CD4-positive, CD25-positive, alpha-beta regulatory T cell (primary cell): Measurements from ENCODE around the gene PITPNM2. TPM values are rescaled to one million over a fixed set of nuclear protein-coding genes. Genes with fewer than 3 reads are reported as not detected.

ENCODE experiments used
- ATAC-seq, 2 donors: fragments of 150-1000 bp; cut with Tn5 transposase; one replicate each; pipeline ENCODE4 v1.10.0; 2021; ENCODE audit warnings: low read depth in 2 of 2, moderate number of reproducible peaks in 2 of 2, moderate library complexity in 1 of 2
- DNase-seq, 3 donors: peaks; one replicate each; pipeline versions ENCODE4 v3.0.0 to v3.0.0-alpha.2; 2012 to 2022; ENCODE audit warnings: mixed read lengths in 1 of 3
- H3K27ac ChIP-seq: one replicate; pipeline ENCODE4 v1.7.0; 2013; ENCODE audit warnings: mild to moderate bottlenecking, low read length; ENCODE audit not compliant: insufficient read depth, poor library complexity, severe bottlenecking
- H3K27me3 ChIP-seq: one replicate; pipeline ENCODE4 v1.7.0; 2013; ENCODE audit warnings: low read length; ENCODE audit not compliant: control insufficient read depth, insufficient read depth
- H3K36me3 ChIP-seq: one replicate; pipeline ENCODE4 v1.7.0; 2013; ENCODE audit warnings: mild to moderate bottlenecking, low read length, moderate library complexity; ENCODE audit not compliant: control insufficient read depth, insufficient read depth
- H3K4me1 ChIP-seq: 2 replicates; pipeline ENCODE4 v1.7.0; 2013; ENCODE audit warnings: mild to moderate bottlenecking, low read length; ENCODE audit not compliant: insufficient read depth, control insufficient read depth, poor library complexity, severe bottlenecking
- H3K4me3 ChIP-seq: one replicate; pipeline ENCODE4 v1.7.0; 2013; ENCODE audit warnings: low read depth, mild to moderate bottlenecking, low read length, moderate library complexity
- H3K9me3 ChIP-seq, 2 experiments: 1 replicate in 1 of 2; 2 replicates in 1 of 2; pipeline ENCODE4 v1.7.0; 2013; ENCODE audit warnings: low read length in 2 of 2, mild to moderate bottlenecking in 1 of 2, moderate library complexity in 1 of 2; ENCODE audit not compliant: control insufficient read depth in 2 of 2
- H3K27ac Mint-ChIP-seq, 3 donors: one replicate each; pipeline ENCODE4 v1.8.0; 2020 to 2022; ENCODE audit warnings: mild to moderate bottlenecking in 3 of 3, mixed read lengths in 3 of 3, moderate library complexity in 2 of 3
- H3K27me3 Mint-ChIP-seq: one replicate; pipeline ENCODE4 v1.8.0; 2022; ENCODE audit warnings: mild to moderate bottlenecking, mixed read lengths
- H3K36me3 Mint-ChIP-seq: one replicate; pipeline ENCODE4 v1.8.0; 2020; ENCODE audit warnings: mixed read lengths
- H3K4me1 Mint-ChIP-seq, 4 donors: one replicate each; pipeline ENCODE4 v1.8.0; 2020 to 2022; ENCODE audit warnings: mixed read lengths in 4 of 4, mild to moderate bottlenecking in 1 of 4
- H3K4me3 Mint-ChIP-seq, 4 donors: one replicate each; pipeline ENCODE4 v1.8.0; 2020 to 2022; ENCODE audit warnings: mild to moderate bottlenecking in 4 of 4, mixed read lengths in 4 of 4, moderate library complexity in 3 of 4
- H3K9me3 Mint-ChIP-seq, 7 donors: one replicate each; pipeline ENCODE4 v1.8.0; 2020 to 2022; ENCODE audit warnings: mixed read lengths in 7 of 7, mild to moderate bottlenecking in 3 of 7, moderate library complexity in 2 of 7
- polyA plus RNA-seq, 4 donors: library from polyadenylated mRNA; unstranded; fragments of 300-500 nt; fragmentation: Illumina TruSeq; gene quantifications; one replicate each; pipeline ENCODE4 v1.2.3, GENCODE V29; 2021
- total RNA-seq: library from RNA; stranded (reverse); gene quantifications from one replicate; pipeline ENCODE4 v1.2.3, GENCODE V29; 2022

PITPNM2 gene
- total and polyA plus RNA-seq, 5 donors from 2014 or later: 2.2 to 57.2 (median 4.0) TPM

DNA sequence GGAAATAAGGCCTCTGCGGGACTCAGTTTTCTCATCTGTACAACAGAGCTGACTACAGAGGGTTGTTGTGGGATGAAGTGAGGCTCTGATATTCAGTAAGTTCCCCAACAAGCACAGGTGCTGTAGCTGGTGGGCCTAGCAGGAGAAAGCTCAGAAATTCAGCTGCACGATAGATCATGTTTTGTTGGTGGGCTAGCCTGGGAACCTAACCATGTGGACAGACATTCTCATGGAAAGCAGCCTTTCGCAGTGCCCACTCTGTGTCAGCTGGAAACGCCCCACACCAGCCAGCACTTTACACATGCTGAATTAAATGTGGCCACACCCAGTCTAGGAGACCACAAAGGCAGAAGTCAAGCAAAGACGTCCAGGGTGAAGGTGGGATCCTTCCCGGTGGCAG is 16.1 kb downstream of the PITPNM2 start:
- Mint-ChIP-seq H3K27me3 (no peaks in the 10 kb centered on the region), H3K4me1 (peaks cover 6 to 69% (median 49%) of the 10 kb centered on the region in 4 donors), H3K36me3 (peaks cover 12% of the 10 kb centered on the region), H3K27ac (peak overlapping the region; percentile 35 to 78 (median 67)), H3K9me3 (no peaks in the 10 kb centered on the region), H3K4me3 (no peak overlapping the region)
- peaks cover 6% of the 10 kb centered on the region for H3K36me3 ChIP-seq
- peaks cover 34% of the 10 kb centered on the region for H3K4me1 ChIP-seq
- no peak overlapping the region for H3K4me3 ChIP-seq
- DNase-seq (no peak), ATAC-seq (no peak)
- H3K27me3 ChIP-seq: no peaks in the 10 kb centered on the region
- H3K9me3 ChIP-seq: no peaks in the 10 kb centered on the region
- peak overlapping the region; percentile 8 for H3K27ac ChIP-seq

DNA sequence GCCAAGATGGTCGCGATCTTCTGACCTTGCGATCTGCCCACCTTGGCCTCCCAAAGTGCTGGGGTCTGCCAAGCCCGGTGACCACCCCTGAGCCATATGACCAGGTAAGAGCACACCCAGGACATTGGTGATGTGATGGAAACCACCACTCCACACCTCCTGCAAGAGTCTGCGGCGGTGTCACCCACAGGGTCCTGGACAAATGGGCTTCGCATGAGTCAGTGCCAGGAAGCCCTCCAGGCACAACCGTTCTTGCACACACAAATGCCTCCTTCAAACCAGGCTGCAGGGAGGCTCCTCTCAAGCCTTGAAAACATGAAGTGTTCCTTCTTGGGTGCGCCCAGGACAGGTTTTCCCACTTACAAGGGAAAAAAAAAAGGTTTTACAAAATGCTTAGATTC is 16.6 kb downstream of the PITPNM2 start:
- Mint-ChIP-seq H3K27ac (peak overlapping the region in 2 of 3 donors; percentile 11 to 67), H3K27me3 (no peaks in the 10 kb centered on the region), H3K4me1 (peaks cover 6 to 67% (median 47%) of the 10 kb centered on the region in 4 donors), H3K36me3 (peaks cover 12% of the 10 kb centered on the region), H3K9me3 (no peaks in the 10 kb centered on the region), H3K4me3 (no peak overlapping the region)
- Histone ChIP-seq H3K27me3 (no peaks in the 10 kb centered on the region), H3K9me3 (no peaks in the 10 kb centered on the region), H3K4me1 (peaks cover 30% of the 10 kb centered on the region), H3K36me3 (peaks cover 6% of the 10 kb centered on the region), H3K4me3 (no peak overlapping the region), H3K27ac (no peak overlapping the region)
- ATAC-seq (no peak), DNase-seq (no peak)

DNA sequence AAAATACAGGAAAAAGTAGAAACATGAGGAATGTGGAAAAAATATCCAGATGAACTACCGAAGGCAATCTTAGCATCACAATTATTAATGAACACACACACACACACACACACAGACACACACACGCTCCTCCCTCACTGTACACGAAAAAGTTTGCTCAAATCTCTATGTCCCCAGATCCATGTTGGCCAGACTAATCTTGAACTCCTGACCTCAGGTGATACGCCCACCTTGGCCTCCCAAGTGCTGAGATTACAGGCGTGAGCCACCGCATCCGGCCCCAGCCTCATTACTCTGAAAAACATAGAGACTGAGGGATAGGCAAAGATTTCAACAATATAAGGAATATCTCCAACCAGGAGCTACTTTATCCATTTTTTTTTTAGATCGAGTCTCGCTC is 17.2 kb downstream of the PITPNM2 start:
- H3K27ac ChIP-seq: no peak overlapping the region
- no peak overlapping the region for H3K4me3 ChIP-seq
- DNase-seq (no peak), ATAC-seq (no peak)
- no peaks in the 10 kb centered on the region for H3K9me3 ChIP-seq
- Mint-ChIP-seq H3K27ac (peak overlapping the region; percentile 61 to 98 (median 98)), H3K36me3 (peaks cover 12% of the 10 kb centered on the region), H3K27me3 (no peaks in the 10 kb centered on the region), H3K4me1 (peaks cover 6 to 67% (median 47%) of the 10 kb centered on the region in 4 donors), H3K4me3 (no peak overlapping the region), H3K9me3 (no peaks in the 10 kb centered on the region)
- H3K36me3 ChIP-seq: peaks cover 6% of the 10 kb centered on the region
- peaks cover 30% of the 10 kb centered on the region for H3K4me1 ChIP-seq
- no peaks in the 10 kb centered on the region for H3K27me3 ChIP-seq

DNA sequence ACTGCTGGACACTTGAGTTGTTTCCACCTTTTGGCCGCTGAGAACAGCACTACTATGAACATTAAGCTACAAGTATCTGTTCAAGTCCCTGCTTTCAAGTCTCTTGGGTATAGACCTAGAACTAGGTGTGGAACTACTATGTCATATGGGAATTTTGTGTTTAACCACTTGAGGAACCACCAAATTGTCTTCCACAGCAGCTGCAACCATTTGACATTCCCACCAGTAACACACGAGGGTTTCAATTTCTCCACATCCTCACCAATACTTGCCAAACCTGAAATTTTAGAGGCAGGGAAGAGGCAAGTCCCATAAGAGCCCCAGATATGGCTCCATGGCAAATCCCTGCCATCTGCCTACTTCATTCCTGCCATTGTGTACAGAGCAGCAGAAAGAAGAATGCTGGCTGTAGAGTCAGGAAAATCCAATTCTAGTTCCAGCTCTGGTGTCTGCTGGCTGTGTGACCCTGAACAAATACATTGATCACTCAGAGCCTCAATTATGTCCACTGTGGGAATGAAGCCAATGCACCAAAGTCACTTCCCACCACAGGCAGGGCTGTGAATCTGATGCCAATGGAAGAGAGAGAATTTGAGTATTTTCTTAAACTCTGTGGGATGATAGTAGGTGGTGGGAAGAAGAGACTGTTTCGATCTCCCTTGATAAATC is 17.8 kb downstream of the PITPNM2 start:
- Histone ChIP-seq H3K4me1 (peaks cover 30% of the 10 kb centered on the region), H3K27ac (peak overlapping the region; percentile 78), H3K36me3 (peaks cover 6% of the 10 kb centered on the region), H3K9me3 (no peaks in the 10 kb centered on the region), H3K27me3 (no peaks in the 10 kb centered on the region), H3K4me3 (no peak overlapping the region)
- Mint-ChIP-seq H3K27me3 (no peaks in the 10 kb centered on the region), H3K4me3 (peak overlapping the region in 1 of 4 donors; percentile 7), H3K27ac (peak overlapping the region; percentile 61 to 98 (median 98)), H3K36me3 (peaks cover 12% of the 10 kb centered on the region), H3K4me1 (peaks cover 6 to 64% (median 47%) of the 10 kb centered on the region in 4 donors), H3K9me3 (no peaks in the 10 kb centered on the region)
- DNase-seq: no peak
- no peak for ATAC-seq

DNA sequence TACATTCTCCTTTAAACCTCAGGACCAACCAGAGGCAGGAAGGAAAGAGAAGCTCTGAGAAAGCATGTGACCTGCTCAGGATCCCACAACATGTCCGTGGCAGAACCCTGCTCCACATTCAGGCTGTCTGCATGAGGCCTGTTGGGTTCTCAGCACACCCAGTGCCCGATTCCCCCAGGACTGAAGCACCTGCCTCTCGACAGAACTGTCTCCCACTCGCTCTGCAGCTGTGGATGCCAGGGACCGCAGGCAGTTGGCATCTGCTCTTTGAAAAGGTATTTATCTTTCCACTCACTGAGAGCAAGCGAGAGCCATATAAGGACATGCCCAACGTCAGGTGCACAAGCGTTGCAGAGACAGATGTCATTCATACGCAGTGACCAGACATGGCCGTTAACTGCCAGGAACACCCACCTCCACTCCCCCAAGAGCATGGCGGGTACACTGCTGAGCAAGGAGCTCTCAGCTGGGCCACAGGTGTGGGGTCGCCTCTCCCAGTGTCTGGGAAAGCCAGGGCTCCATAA is 18.9 kb downstream of the PITPNM2 start:
- peaks cover 12% of the 10 kb centered on the region for H3K36me3 Mint-ChIP-seq
- peak overlapping the region; percentile 73 to 82 (median 77) for H3K4me3 Mint-ChIP-seq
- H3K4me1 Mint-ChIP-seq: peaks cover 6 to 66% (median 47%) of the 10 kb centered on the region in 4 donors
- no peaks in the 10 kb centered on the region for H3K27me3 Mint-ChIP-seq
- Histone ChIP-seq H3K27me3 (no peaks in the 10 kb centered on the region), H3K36me3 (no peaks in the 10 kb centered on the region), H3K27ac (peak overlapping the region; percentile 78), H3K4me3 (peak overlapping the region; percentile 58), H3K9me3 (no peaks in the 10 kb centered on the region), H3K4me1 (peaks cover 30% of the 10 kb centered on the region)
- H3K9me3 Mint-ChIP-seq: no peaks in the 10 kb centered on the region
- peak; percentile 43 to 85 (median 71) for DNase-seq
- peak overlapping the region; percentile 97 to 98 (median 98) for H3K27ac Mint-ChIP-seq
- peak; percentile 90 to 91 for ATAC-seq

DNA sequence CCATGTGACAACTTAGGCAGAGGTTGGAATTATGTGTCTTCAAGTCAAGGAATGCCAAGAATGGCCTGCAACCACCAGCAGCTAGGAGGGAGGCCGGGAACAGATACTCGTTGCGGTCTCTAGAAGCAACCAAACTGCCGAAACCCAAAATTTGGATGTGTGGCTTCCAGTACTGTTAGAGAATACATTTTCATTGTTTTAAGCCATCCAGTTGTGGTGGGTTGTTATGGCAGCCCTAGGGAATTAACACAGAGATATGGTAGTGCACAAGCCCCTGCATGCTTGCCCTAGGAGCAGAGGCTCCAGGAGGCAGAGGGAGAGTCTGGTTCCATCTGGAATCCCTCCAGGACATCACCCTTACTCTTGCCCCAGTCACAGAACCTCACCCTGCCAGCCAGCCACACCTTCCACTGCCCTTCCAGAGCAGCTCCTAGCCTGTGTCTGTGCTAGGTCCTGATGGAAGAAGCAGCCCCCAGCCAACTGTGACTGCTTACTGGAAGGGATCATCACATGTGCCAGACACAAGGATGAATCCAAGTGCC is 19.5 kb downstream of the PITPNM2 start:
- H3K4me3 ChIP-seq: peak overlapping the region; percentile 58

DNA sequence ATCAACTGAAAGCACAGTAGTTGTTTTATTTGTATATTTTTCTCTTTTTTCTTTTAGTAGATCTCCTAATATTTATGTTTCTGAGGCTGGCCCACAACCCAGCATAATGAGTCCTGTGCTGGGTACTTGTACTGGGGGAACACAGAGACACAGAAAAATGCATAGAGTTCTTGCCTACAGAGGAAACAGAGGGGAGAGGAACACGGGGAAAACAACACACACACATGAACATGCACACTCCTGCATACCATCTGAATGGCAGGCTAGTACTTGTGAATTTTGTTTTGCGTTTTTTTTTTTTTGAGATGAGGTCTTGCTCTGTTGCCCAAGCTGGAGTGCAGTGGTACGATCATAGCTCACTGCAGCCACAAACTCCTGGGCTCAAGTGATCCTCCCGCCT is 21.3 kb downstream of the PITPNM2 start:
- Mint-ChIP-seq H3K36me3 (peaks cover 16% of the 10 kb centered on the region), H3K27me3 (no peaks in the 10 kb centered on the region), H3K9me3 (no peaks in the 10 kb centered on the region), H3K4me3 (peak overlapping the region in 1 of 4 donors; percentile 47), H3K27ac (peak overlapping the region; percentile 88 to 98 (median 90)), H3K4me1 (peaks cover 11 to 69% (median 42%) of the 10 kb centered on the region in 4 donors)
- no peaks in the 10 kb centered on the region for H3K36me3 ChIP-seq
- H3K27ac ChIP-seq: no peak overlapping the region
- peaks cover 26% of the 10 kb centered on the region for H3K4me1 ChIP-seq
- DNase-seq: no peak
- no peaks in the 10 kb centered on the region for H3K9me3 ChIP-seq
- no peaks in the 10 kb centered on the region for H3K27me3 ChIP-seq
- no peak overlapping the region for H3K4me3 ChIP-seq
- no peak for ATAC-seq

More for the DNA sequence above, 19.5 kb downstream of the PITPNM2 start:
- no peak for ATAC-seq
- Mint-ChIP-seq H3K9me3 (no peaks in the 10 kb centered on the region), H3K27ac (peak overlapping the region; percentile 97 to 98 (median 98)), H3K27me3 (no peaks in the 10 kb centered on the region), H3K36me3 (peaks cover 16% of the 10 kb centered on the region), H3K4me3 (peak overlapping the region; percentile 73 to 82 (median 77)), H3K4me1 (peaks cover 8 to 71% (median 46%) of the 10 kb centered on the region in 4 donors)
- Histone ChIP-seq H3K4me1 (peaks cover 30% of the 10 kb centered on the region), H3K36me3 (no peaks in the 10 kb centered on the region), H3K27me3 (no peaks in the 10 kb centered on the region), H3K27ac (peak overlapping the region; percentile 78), H3K9me3 (no peaks in the 10 kb centered on the region)
- no peak for DNase-seq
